ENCODE results near the gene RASEF.

DNA sequence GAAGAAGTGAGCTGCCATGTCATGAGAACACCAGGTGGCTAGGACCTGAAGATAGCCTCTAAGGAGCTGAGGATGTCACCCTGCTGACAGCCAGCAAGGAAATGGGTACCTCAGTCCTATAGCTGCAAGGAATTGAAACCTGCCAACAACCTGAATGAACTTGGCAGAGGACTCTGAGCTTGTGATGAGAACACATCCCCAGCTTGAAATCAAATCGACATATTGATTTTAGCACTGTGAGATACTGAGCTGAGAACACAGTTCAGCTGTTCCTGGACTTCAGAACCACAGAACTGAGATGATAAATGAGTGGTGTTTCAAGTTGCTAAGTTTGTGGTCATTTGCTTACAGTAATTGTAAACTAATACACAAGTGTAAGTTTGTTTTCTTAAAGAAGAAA lies 5.5 kb upstream of the RASEF start:
- TF ChIP-seq CTCF (conservative IDR thresholded peaks at IDR 0.05; ENCODE audit: low read depth, low read length) (no peak), EZH2 (IDR thresholded peaks at IDR 0.05; ENCODE audit: borderline replicate concordance, low read depth, low read length, poor library complexity, severe bottlenecking) (no peak)

Data from A673 (cell line).